LNCAP (cell line): ENCODE data around the gene KCNH8.

Experiments
- CTCF ChIP-seq: fragments of 450-650 bp; IDR thresholded peaks from 2 replicates; pipeline ENCODE4 v1.5.1; 2017; ENCODE audit warnings: mild to moderate bottlenecking

KCNH8 gene

GRCh38 chr3:19428729-19429128 lies 280.4 kb downstream of the KCNH8 start:
- TF ChIP-seq CTCF = no peak

GRCh38 chr3:19432669-19433068 lies 284.4 kb downstream of the KCNH8 start:
- no peak for TF ChIP-seq CTCF

DNA sequence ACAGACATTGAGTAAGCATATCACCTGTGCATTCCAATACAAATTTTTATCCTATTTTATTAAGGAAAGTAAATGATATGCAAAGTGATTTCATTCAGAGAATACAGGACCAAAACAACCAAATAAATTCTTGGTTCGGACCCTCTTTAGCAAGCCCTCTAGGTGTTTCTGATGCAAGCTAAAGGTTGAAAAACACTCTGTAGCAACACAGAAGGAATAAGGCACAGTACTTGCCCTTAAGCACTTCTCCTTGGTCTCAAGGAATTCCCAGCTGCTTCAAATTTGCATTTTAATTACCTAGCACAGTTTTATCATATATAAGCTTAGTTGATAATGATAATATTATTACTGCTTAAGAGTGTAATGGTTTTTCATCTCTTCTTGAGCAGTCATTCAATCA lies 288.4 kb downstream of the KCNH8 start:
- no peak for TF ChIP-seq CTCF

GRCh38 chr3:19439944-19440343 lies 291.6 kb downstream of the KCNH8 start:
- no peak for TF ChIP-seq CTCF

DNA sequence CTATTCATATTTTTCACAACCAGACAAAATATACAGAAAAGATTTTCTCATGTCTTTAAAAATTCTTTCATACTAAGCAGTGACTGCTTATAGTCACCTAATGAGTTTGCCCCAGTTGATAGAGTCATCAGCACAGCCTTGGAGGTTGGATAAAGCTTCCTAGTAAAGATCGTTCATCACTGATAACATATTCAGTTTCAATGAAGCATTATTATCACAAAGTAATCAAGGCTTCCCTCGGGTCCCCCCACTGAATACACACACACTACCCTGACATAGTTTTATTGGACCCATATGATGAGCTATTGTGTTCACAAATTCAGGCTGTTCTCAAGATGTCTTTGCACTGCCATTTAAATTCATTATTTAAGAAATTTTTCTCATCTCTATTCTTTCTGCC lies 297.8 kb downstream of the KCNH8 start:
- TF ChIP-seq CTCF = no peak

- TF ChIP-seq CTCF = no peak
These were observed 298.4 kb downstream of the KCNH8 start for GRCh38 chr3:19446687-19447086.

DNA sequence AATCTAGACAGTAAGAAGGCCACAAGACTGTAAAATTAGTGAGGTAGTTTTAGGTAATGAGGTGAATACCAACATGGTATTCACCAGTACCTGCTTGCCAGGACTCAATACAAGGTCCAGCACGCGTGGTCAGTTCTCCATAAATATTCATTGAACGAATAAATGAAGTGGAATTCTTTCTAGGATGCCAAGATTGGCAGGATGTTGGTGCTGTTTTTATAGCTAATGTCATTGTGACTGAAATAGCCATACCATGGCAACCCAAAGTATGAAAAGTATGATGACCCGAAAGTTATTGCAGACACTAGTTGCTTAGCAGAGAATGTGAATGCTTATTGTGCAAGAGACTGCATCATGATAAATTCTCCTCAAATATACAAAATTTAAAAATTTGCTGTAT lies 307.2 kb downstream of the KCNH8 start:
- no peak for TF ChIP-seq CTCF

DNA sequence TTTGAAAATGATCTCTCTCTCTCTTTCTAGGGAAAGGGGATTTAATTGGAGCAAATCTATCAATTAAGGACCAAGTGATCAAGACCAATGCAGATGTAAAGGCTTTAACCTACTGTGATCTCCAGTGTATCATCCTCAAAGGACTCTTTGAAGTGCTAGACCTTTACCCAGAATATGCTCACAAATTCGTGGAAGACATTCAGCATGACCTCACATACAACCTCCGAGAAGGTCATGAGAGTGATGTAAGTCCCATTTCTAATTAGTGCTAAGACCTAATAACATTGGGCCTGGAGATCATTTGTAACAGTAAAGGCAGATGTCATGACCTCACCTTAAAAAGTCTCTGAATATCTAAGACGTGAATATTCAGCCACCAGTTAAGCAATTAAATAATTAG lies 308.4 kb downstream of the KCNH8 start:
- no peak for TF ChIP-seq CTCF
